Activated CD4-positive, alpha-beta T cell treated with anti-CD3 and anti-CD28 coated beads for 4 hours (primary cell): Measurements from ENCODE around the gene PSMC2.
A peak's percentile ranks its signal among the peaks of the same experiment; 100 is the strongest.

Experiments used
- DNase-seq, 2 donors: peaks; one replicate each; pipeline ENCODE4 v3.0.0-alpha.2; 2020

PSMC2 gene

GRCh38 chr7:103347507-103348267, at the start of gene PSMC2:
Gene PSMC2, plus strand, starts transcription at chr7:103347643. Its CDS starts 69 bp downstream, at chr7:103347712.
- DNase-seq, result peak; percentile 66 to 81

- no peak for DNase-seq
Measured at GRCh38 chr7:103297837-103298179, 49.6 kb upstream of the PSMC2 start.

GRCh38 chr7:103299660-103300059, 47.8 kb upstream of the PSMC2 start:
- DNase-seq, result no peak

GRCh38 chr7:103301441-103301840, 46.0 kb upstream of the PSMC2 start:
- no peak for DNase-seq

GRCh38 chr7:103307503-103308231, 39.8 kb upstream of the PSMC2 start:
- no peak for DNase-seq

- DNase-seq, result no peak
Measured at GRCh38 chr7:103314852-103315251, 32.6 kb upstream of the PSMC2 start.

DNA sequence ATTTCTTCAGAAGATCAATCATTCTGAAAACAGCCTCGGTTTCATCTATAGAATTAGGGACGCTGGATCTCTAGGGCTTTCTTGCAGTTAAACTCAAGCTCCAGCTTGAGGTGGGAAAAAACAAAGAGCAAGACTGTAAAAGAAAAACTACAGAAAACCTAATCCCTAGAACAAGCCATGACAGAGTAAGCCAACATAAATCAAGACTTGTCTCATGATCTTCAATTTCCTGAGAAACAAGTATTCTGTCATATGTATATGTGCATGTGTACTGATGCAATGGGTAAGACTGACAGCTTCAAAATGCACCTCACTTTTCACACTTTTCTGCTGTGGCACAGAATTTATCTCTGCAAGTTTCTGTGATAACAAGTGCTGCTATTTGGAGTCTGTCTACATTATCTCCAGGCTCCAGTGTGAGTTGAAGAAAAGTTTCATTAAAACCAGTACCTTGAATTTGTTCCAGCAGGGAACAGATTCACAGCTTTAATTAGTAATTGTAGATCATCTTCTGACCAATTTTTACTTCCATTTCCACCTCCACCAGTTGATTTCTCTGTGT, 31.0 kb upstream of the PSMC2 start:
- DNase-seq, result no peak

DNA sequence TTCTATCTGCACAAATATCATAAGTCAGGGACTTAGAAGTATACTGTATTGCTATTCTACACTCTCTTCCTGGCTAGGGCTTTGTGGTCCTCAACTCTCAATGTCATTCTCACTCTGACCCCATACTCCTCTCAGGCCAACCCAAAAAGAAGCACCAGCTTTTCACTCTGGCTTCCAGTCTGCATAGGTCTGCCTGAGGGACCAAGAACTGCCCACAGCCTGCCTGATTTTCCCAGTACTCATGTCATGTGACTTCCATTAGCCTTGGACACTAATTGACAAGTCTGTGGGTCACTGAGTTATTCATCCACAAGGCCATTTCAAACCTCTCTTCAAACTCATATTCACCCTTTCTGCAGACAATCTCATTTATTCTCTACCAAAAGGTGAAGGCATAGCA, 30.4 kb upstream of the PSMC2 start:
- DNase-seq, result no peak

DNA sequence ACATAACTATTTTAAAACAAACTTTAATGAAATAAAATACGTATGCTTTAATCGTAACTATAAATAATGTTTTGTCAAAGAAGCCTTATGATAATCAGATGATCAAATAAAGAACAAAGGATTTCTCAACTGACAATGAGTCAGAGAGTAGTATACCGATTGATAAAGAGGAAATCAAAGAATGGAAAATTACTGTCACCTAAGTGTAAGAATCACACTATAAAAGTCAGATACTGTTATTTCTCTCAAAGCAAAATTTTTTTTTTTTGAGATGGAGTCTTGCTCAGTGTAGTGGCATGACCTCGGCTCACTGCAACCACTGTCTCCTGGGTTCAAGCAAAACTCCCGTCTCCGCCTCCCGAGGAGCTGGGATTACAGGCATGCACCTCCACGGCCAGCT, 21.7 kb upstream of the PSMC2 start:
- no peak for DNase-seq

DNA sequence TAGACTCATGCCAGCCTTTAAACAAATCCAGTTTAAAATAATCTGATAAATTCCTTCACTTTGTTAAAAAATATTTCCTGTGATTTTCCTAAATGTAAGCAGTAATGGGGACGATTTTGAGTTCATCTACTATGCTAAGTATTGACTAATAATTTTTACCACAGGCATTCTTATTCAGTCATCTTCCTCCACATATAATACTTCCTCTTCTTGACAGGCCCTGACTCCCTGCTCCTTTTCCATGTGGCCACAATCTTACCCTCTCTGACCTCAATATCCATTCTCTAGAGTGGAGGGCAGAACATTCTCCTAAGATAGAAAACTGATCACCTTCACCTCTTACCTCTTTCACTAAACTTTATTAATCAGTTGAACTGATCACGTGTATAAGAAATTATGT, 10.7 kb upstream of the PSMC2 start:
- DNase-seq, result no peak

DNA sequence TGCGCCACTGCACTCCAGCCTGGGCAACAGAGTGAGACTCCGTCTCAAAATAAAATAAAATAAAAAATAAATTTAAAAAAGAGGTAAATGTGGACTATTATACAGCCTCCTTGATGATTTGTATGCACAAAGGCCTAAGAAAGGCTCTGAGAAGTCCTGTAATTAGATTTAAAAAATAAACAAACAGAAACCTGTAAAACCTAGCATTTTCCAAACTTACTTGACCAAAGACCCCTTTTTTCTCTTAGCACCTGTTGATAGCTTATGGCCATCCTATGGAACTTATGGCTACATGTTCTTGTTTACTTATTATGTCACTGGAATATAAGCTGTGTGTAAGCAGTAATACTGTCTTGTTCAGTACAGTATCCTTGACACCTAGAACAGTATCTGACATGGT, 8.6 kb upstream of the PSMC2 start:
- DNase-seq, result no peak

- no peak for DNase-seq
Measured at GRCh38 chr7:103341466-103341865, 6.0 kb upstream of the PSMC2 start.

GRCh38 chr7:103343332-103343731, 4.1 kb upstream of the PSMC2 start:
- no peak for DNase-seq

GRCh38 chr7:103343758-103344452, 3.5 kb upstream of the PSMC2 start:
- DNase-seq, result peak; percentile 34 to 46

- DNase-seq, result peak; percentile 83 to 89
Measured at GRCh38 chr7:103344453-103345149, 2.8 kb upstream of the PSMC2 start, which contains the start of gene DNAJC2. Gene DNAJC2, minus strand, starts transcription at chr7:103344767. Its CDS starts 145 bp downstream, at chr7:103344622.

- DNase-seq, result no peak
Measured at GRCh38 chr7:103346396-103346795, 1.0 kb upstream of the PSMC2 start.

- DNase-seq, result no peak
Measured at GRCh38 chr7:103348452-103348851, 1.0 kb downstream of the PSMC2 start.

DNA sequence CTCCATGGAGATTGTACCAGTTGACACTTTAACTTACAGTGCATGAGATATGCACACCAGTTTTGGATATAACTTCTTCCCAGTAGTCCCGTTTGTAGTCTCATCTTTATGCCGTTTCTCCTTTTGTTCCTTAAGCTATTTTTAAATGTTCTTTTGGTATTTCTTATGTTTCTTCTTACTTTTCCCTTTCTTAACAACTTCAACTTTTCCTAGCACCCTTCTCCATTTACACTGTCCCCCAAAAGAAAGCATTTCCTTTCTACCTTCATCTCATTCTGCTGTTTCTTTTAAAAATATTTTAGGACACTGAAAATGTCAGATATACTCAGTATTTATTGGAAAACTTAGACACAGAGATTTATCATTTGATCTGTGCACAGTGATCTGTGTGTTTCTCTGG, 1.5 kb downstream of the PSMC2 start:
- no peak for DNase-seq

DNA sequence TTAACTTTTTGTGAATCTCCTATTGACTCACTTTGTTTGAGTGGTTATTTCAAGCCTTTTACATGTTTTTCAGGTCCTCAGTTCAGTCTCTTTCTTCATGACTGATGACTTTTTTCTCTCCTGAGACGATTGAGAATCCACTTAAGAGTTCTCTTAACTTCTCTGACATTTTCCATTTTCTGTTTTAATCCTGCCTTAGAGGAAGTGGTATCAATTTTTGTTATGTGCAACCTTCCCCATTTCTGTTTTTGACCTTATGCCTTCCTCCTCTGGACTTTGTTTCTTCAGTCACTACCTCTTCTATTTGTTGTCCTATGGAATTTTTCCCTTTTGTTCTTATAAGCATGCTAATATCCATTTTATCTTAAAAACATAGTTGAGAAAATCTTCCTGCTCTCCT, 2.4 kb downstream of the PSMC2 start:
- no peak for DNase-seq

DNA sequence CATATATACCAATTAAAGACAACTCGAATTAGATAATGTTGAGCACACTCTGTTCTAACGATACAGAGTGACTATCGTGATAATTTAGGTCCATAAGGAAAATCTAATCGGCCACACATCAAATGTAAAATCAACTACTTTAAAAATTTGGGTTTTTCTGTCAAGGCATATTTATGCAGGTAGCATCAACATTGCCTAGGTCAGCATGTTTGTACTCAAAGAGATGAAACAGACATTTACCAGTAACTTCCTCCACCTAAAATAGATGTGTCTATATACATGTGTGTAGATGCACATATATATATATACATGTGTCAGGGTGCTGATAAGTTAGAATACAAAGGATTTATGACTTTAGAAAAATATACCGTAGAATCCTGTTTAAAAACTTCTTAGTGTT, 22.0 kb downstream of the PSMC2 start:
- no peak for DNase-seq

GRCh38 chr7:103373866-103374643, 26.6 kb downstream of the PSMC2 start:
- no peak for DNase-seq
